Left ventricle myocardium inferior (tissue), 1 donor: ENCODE measurements around the gene TRERF1. TPM values are rescaled to one million over a fixed set of nuclear protein-coding genes. Genes with fewer than 3 reads are reported as not detected.

Experiments used
- DNase-seq: peaks from one replicate; pipeline ENCODE4 v3.0.0-alpha.2; 2020
- H3K27ac ChIP-seq: fragments of 200-600 bp; replicated peaks from 2 replicates; pipeline ENCODE4 v1.8.0; 2021
- H3K27me3 ChIP-seq: fragments of 200-600 bp; 2 replicates; pipeline ENCODE4 v1.8.0; 2021; ENCODE audit warnings: low read depth
- H3K36me3 ChIP-seq: fragments of 200-600 bp; 2 replicates; pipeline ENCODE4 v1.8.0; 2021
- H3K4me1 ChIP-seq: fragments of 200-600 bp; 2 replicates; pipeline ENCODE4 v1.8.0; 2021
- H3K4me3 ChIP-seq: fragments of 200-600 bp; 2 replicates; pipeline ENCODE4 v1.8.0; 2021; ENCODE audit warnings: mild to moderate bottlenecking, moderate library complexity
- H3K9me3 ChIP-seq: fragments of 200-600 bp; replicated peaks from 2 replicates; pipeline ENCODE4 v1.8.0; 2021
- intact Hi-C: fragments of 100-400 bp; cut with micrococcal nuclease; formaldehyde crosslinking; loops from one replicate; pipeline ENCODE4 v1.11.0; 2022
- total RNA-seq: library from RNA; stranded (reverse); fragmentation: NEBNext Ultra II Directional; extraction: Animal tissue kit (Norgen Biotek cat#: 25700); gene quantifications from one replicate; pipeline ENCODE4 v1.2.1, GENCODE V29; 2021
- TF ChIP-seq, protein P1 (sequence below): fragments of 200-600 bp; IDR thresholded peaks from 2 replicates; pipeline ENCODE4 v1.8.0; 2021; ENCODE audit warnings: antibody characterized with exemption, mild to moderate bottlenecking, borderline replicate concordance
- donor health status: DM: no; HTN: yes; CAD: no; lungs with severe emphysema.

TRERF1 gene
- total RNA-seq, 1 donor from 2014 or later, result 1.4 TPM

DNA sequence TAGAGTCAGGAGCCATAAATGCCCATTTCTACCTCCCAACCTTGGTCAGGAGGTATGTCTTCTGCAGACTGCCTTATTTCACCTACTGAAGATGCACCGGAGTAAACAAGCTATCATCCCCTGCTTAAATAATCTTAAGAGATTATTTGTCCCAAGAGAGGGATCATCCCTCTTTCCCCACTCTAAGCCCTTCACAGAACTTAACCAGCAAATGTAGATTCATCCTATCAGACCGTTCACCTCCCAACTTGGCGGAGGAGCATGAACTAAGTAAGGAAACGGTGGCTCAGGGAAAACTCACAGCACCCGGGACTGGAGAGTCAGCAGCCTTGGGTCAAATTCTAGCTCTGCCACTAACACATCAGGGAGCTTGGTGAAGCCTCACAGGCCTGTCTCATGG is 115.3 kb downstream of the TRERF1 start:
- TF ChIP-seq, protein P1, sequence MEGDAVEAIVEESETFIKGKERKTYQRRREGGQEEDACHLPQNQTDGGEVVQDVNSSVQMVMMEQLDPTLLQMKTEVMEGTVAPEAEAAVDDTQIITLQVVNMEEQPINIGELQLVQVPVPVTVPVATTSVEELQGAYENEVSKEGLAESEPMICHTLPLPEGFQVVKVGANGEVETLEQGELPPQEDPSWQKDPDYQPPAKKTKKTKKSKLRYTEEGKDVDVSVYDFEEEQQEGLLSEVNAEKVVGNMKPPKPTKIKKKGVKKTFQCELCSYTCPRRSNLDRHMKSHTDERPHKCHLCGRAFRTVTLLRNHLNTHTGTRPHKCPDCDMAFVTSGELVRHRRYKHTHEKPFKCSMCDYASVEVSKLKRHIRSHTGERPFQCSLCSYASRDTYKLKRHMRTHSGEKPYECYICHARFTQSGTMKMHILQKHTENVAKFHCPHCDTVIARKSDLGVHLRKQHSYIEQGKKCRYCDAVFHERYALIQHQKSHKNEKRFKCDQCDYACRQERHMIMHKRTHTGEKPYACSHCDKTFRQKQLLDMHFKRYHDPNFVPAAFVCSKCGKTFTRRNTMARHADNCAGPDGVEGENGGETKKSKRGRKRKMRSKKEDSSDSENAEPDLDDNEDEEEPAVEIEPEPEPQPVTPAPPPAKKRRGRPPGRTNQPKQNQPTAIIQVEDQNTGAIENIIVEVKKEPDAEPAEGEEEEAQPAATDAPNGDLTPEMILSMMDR, result no peak
- Histone ChIP-seq H3K4me3 (no peak overlapping the region), H3K36me3 (no peaks in the 10 kb centered on the region), H3K4me1 (peaks cover 5% of the 10 kb centered on the region), H3K27ac (no peak overlapping the region), H3K27me3 (no peaks in the 10 kb centered on the region), H3K9me3 (no peaks in the 10 kb centered on the region)
- DNase-seq, result no peak
- intact Hi-C loops, result no loop called here

DNA sequence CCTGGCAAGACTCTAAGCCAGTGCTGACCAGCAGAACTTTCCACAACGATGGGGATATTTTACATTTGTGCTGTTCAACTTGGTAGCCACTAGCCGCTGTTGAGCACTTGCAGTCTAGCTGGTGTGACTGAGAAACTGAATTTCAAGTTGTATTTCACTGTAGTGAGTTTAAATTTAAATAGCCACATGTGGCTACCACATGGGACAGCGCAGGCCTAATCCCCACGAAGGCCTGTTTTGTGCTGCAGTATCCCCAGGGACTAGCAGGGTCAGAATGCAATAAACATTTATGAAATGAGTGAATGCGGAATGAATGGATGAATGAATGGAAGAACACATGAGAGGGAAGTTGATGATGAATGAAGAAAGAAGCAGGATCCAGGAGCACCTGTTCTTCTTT is 115.8 kb downstream of the TRERF1 start:
- no peak overlapping the region for H3K27ac ChIP-seq
- no peaks in the 10 kb centered on the region for H3K27me3 ChIP-seq
- no peaks in the 10 kb centered on the region for H3K36me3 ChIP-seq
- H3K4me1 ChIP-seq, result peaks cover 5% of the 10 kb centered on the region
- DNase-seq, result no peak
- intact Hi-C loops, result no loop called here
- TF ChIP-seq, protein P1, result no peak
- H3K4me3 ChIP-seq, result no peak overlapping the region
- H3K9me3 ChIP-seq, result no peaks in the 10 kb centered on the region

DNA sequence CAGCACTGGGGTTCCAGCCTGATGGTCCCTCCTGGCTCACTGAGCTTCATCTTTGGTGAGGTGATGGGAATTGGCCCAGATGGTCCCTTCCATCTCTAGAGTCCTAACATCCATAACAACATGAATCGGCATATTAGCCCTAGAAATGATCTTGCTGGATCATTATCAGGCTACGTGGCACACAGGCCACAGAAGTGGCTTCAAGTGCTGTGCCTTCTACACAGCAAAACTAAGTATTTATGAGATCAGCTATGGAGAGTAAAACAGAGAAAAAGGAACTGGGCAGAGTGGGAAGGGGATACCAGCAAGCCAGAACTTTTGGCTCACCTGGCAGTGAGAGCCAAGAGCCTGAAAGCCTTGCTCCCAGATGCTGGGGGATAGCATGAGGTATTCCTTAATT is 116.9 kb downstream of the TRERF1 start:
- Histone ChIP-seq H3K27me3 (no peaks in the 10 kb centered on the region), H3K4me1 (peaks cover 5% of the 10 kb centered on the region), H3K4me3 (no peak overlapping the region), H3K9me3 (no peaks in the 10 kb centered on the region), H3K36me3 (no peaks in the 10 kb centered on the region), H3K27ac (no peak overlapping the region)
- intact Hi-C loops, result no loop called here
- no peak for DNase-seq
- TF ChIP-seq, protein P1, result no peak

- intact Hi-C loops, result no loop called here
- no peak overlapping the region for H3K27ac ChIP-seq
- TF ChIP-seq, protein P1, result no peak
Measured at GRCh38 chr6:42333612-42334011, 118.1 kb downstream of the TRERF1 start.

DNA sequence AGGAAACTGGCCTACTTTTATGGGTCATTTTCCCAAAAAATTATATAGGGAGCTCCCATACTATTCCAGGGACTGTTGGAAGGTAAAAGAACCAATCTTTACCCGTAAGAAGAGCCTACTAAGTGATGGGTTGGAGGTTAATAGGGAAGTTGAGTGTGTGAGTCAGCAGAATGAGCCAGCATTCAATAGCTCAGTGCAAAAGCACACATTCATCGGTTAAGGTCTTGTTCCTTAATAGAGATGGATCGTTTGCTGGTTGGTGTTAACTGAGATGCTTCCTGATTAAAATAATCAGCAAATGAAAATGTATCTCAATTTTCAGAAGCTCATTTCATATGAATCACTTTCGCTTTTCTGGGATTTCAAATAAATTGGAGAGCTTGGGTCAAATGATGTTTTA is 118.8 kb downstream of the TRERF1 start:
- H3K36me3 ChIP-seq, result no peaks in the 10 kb centered on the region
- no peak overlapping the region for H3K27ac ChIP-seq
- intact Hi-C loops, result no loop called here
- TF ChIP-seq, protein P1, result no peak
- no peaks in the 10 kb centered on the region for H3K27me3 ChIP-seq
- peaks cover 5% of the 10 kb centered on the region for H3K4me1 ChIP-seq
- no peak for DNase-seq
- H3K9me3 ChIP-seq, result no peaks in the 10 kb centered on the region
- H3K4me3 ChIP-seq, result no peak overlapping the region

More at GRCh38 chr6:42333612-42334011, 118.1 kb downstream of the TRERF1 start:
- no peaks in the 10 kb centered on the region for H3K9me3 ChIP-seq
- DNase-seq, result no peak
- H3K27me3 ChIP-seq, result no peaks in the 10 kb centered on the region
- peaks cover 5% of the 10 kb centered on the region for H3K4me1 ChIP-seq
- H3K36me3 ChIP-seq, result no peaks in the 10 kb centered on the region
- no peak overlapping the region for H3K4me3 ChIP-seq

DNA sequence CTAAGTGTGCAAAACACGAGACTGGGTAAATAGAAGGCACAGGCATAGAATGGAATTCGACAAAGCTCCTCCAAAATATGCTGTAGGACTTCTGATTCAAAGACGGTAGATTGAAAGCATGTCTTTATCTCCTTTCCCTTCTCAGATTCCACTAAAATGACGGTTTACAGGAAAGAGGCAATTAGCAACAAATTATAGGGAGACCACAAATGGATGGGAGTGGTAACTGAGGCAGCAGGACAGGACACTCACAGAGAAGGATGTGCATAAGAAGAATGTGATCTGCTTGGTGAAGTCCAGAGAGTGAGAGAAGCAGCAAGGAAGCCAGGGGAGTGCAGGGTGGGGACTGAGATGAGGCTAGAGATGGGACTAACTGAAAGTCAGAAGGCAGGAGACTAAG is 120.7 kb downstream of the TRERF1 start:
- H3K27me3 ChIP-seq, result no peaks in the 10 kb centered on the region
- no peak overlapping the region for H3K27ac ChIP-seq
- no peaks in the 10 kb centered on the region for H3K9me3 ChIP-seq
- TF ChIP-seq, protein P1, result no peak
- no peak for DNase-seq
- H3K4me3 ChIP-seq, result no peak overlapping the region
- H3K4me1 ChIP-seq, result peaks cover 5% of the 10 kb centered on the region
- no peaks in the 10 kb centered on the region for H3K36me3 ChIP-seq
- intact Hi-C loops, result no loop called here
